HepG2 (cell line): ENCODE data around the gene RARA. TPM values are rescaled to one million over a fixed set of nuclear protein-coding genes. Genes with fewer than 3 reads are reported as not detected.

Experiments
- ATAC-seq: fragments of 200-7000 bp; cut with Tn5 transposase; 3 replicates; pipeline ENCODE4 v1.9.1; 2020; ENCODE audit warnings: mild to moderate bottlenecking, moderate library complexity
- BruUV-seq: library from RNA; stranded (reverse); fragments of 400-500 nt; replicated peaks from 2 replicates; lab custom pipeline; 2021; lab: Mats Ljungman, UMichigan
- CTCF ChIA-PET: fragments of 300-600 bp; formaldehyde crosslinking; extraction: SDS; loops from one replicate; lab custom pipeline; 2021; ENCODE audit warnings: low total read pairs, inconsistent platforms, low intra/inter-chr PET ratio; lab: Yijun Ruan, JAX
- POLR2A ChIA-PET: fragments of 350-600 bp; sonication (Branson Sonifier 250); formaldehyde crosslinking; loops from one replicate; lab custom pipeline; 2020; ENCODE audit warnings: antibody characterized with exemption, inconsistent platforms; lab: Yijun Ruan, JAX
- DNase-seq: peaks from one replicate; pipeline ENCODE4 v3.0.0-alpha.2; 2015; ENCODE audit warnings: low spot score
- FAIRE-seq: peaks from 3 replicates; lab custom pipeline; 2011; peaks lifted over from hg19 to GRCh38; lab: Jason Lieb, UNC
- H2AFZ ChIP-seq: one replicate; pipeline ENCODE4 v1.6.1; 2011; ENCODE audit warnings: low read length, inconsistent platforms
- H3K27ac ChIP-seq: fragments of 300-600 bp; 3 replicates; pipeline ENCODE4 v1.8.0; 2011; ENCODE audit warnings: mixed run types, mild to moderate bottlenecking, mixed read lengths, low read length, inconsistent platforms; ENCODE audit not compliant: insufficient read depth; ENCODE audit errors: extremely low read length
- H3K27me3 ChIP-seq, 2 experiments: fragments of 200-600 bp in 1 of 2; 2 replicates in 1 of 2; 3 replicates in 1 of 2; pipeline versions ENCODE4 v1.6.0 to v1.8.0; 2011; ENCODE audit warnings: low read length in 2 of 2, mild to moderate bottlenecking in 2 of 2, moderate library complexity in 2 of 2, inconsistent platforms in 1 of 2; ENCODE audit not compliant: insufficient read depth in 2 of 2, control insufficient read depth in 1 of 2
- H3K36me3 ChIP-seq, 2 experiments: fragments of 200-600 bp in 1 of 2; replicated peaks in 1 of 2; 2 replicates in 1 of 2; 3 replicates in 1 of 2; pipeline versions ENCODE4 v1.5.1 to v1.8.0; 2011; ENCODE audit warnings: low read length in 2 of 2, inconsistent platforms in 1 of 2; ENCODE audit not compliant: insufficient read depth in 2 of 2, control insufficient read depth in 1 of 2
- H3K4me1 ChIP-seq: 2 replicates; pipeline ENCODE4 v1.5.1; 2012; ENCODE audit warnings: low read length, inconsistent platforms; ENCODE audit not compliant: insufficient read depth
- H3K4me2 ChIP-seq: 2 replicates; pipeline ENCODE4 v1.6.0; 2011; ENCODE audit warnings: low read depth, low read length, inconsistent platforms
- H3K4me3 ChIP-seq, 3 experiments: fragments of 200-600 bp in 1 of 3; sonication (generic), shearing (Covaris generic) in 1 of 3; replicated peaks in 1 of 3; 2 replicates each; pipeline ENCODE4 v1.5.1; 2011 to 2016; ENCODE audit warnings: low read length in 3 of 3, inconsistent platforms in 2 of 3, low read depth in 2 of 3, mild to moderate bottlenecking in 2 of 3, control low read depth in 1 of 3, mixed read lengths in 1 of 3; ENCODE audit not compliant: insufficient read depth in 1 of 3
- H3K79me2 ChIP-seq: one replicate; pipeline ENCODE4 v1.6.1; 2011; ENCODE audit warnings: low read length, inconsistent platforms; ENCODE audit not compliant: insufficient read depth
- H3K9ac ChIP-seq: 2 replicates; pipeline ENCODE4 v1.6.0; 2011; ENCODE audit warnings: mild to moderate bottlenecking, low read depth, low read length, inconsistent platforms; ENCODE audit not compliant: insufficient read depth
- H3K9me3 ChIP-seq: 2 replicates; pipeline ENCODE4 v1.5.1; 2012; ENCODE audit warnings: mild to moderate bottlenecking, low read length
- H4K20me1 ChIP-seq: 2 replicates; pipeline ENCODE4 v1.6.0; 2011; ENCODE audit warnings: inconsistent platforms, mild to moderate bottlenecking, low read length, moderate library complexity; ENCODE audit not compliant: insufficient read depth
- ELF4 ChIP-seq: sonication (generic); formaldehyde crosslinking; IDR thresholded peaks from 2 replicates; pipeline ENCODE4 v1.5.0; 2020; ENCODE audit warnings: missing genetic modification reagents, mild to moderate bottlenecking, moderate library complexity, borderline replicate concordance
- ETV5 ChIP-seq: IDR thresholded peaks from 2 replicates; pipeline ENCODE4 v1.6.1; 2018; ENCODE audit warnings: missing biosample characterization, missing genetic modification reagents, inconsistent platforms, borderline replicate concordance
- HNRNPL ChIP-seq: fragments of 200-400 bp; formaldehyde crosslinking; IDR thresholded peaks from 2 replicates; pipeline ENCODE4 v1.6.1; 2017; ENCODE audit warnings: mild to moderate bottlenecking, low read depth, low read length
- KDM1A ChIP-seq: IDR thresholded peaks from 2 replicates; pipeline ENCODE4 v1.6.1; 2016; ENCODE audit warnings: missing compliant biosample characterization
- NR1H2 ChIP-seq: sonication (generic); formaldehyde crosslinking; IDR thresholded peaks from 2 replicates; pipeline ENCODE4 v1.8.1; 2022; ENCODE audit warnings: low read depth, missing genetic modification reagents, borderline replicate concordance
- PLRG1 ChIP-seq: fragments of 450-650 bp; conservative IDR thresholded peaks from 2 replicates; pipeline ENCODE4 v1.6.1; 2016
- SP4 ChIP-seq: sonication (generic); formaldehyde crosslinking; IDR thresholded peaks from 2 replicates; pipeline ENCODE4 v1.8.1; 2023; ENCODE audit warnings: mild to moderate bottlenecking, missing genetic modification reagents
- ZNF20 ChIP-seq: sonication (generic); formaldehyde crosslinking; IDR thresholded peaks from 2 replicates; pipeline ENCODE4 v1.4.0; 2020; ENCODE audit warnings: mild to moderate bottlenecking, moderate library complexity, missing genetic modification reagents
- ZNF775 ChIP-seq: sonication (generic); formaldehyde crosslinking; IDR thresholded peaks from 2 replicates; pipeline ENCODE4 v1.4.0; 2020; ENCODE audit warnings: missing genetic modification reagents, mild to moderate bottlenecking, moderate library complexity, borderline replicate concordance
- ZNF781 ChIP-seq: sonication (generic); formaldehyde crosslinking; IDR thresholded peaks from 2 replicates; pipeline ENCODE4 v1.5.1; 2020; ENCODE audit warnings: borderline replicate concordance, mild to moderate bottlenecking, missing genetic modification reagents; ENCODE audit errors: not compliant biosample characterization
- ZZZ3 ChIP-seq: sonication (generic); formaldehyde crosslinking; IDR thresholded peaks from 2 replicates; pipeline ENCODE4 v1.4.0; 2020; ENCODE audit warnings: missing genetic modification reagents, mild to moderate bottlenecking, borderline replicate concordance
- WGBS: methylation state at CpG from one replicate; pipeline ENCODE4 v1.1.6; 2017; ENCODE audit warnings: low lambda C conversion rate; 5-methylcytosine and 5-hydroxymethylcytosine counted together
- in situ Hi-C: cut with HindIII; loops from 2 replicates; pipeline ENCODE4 v1.10.0; 2017; ENCODE audit warnings: low pct_unique_long_range_greater_than_20kb; ENCODE audit not compliant: extremely low pct_ligation_motif_present
- intact Hi-C: fragments of 100-400 bp; cut with micrococcal nuclease; formaldehyde crosslinking; loops from one replicate; pipeline ENCODE4 v1.10.0; 2022; ENCODE audit not compliant: unreplicated experiment
- polyA plus RNA-seq, 8 experiments: library from polyadenylated mRNA; depleted of rRNA in 3 of 8; stranded (reverse) in 7 of 8; unstranded in 1 of 8; fragments of >200 nt; fragmentation: Illumina TruSeq in 4 of 8; extraction: Trizol in 4 of 8; gene quantifications; 2 replicates each; pipeline versions ENCODE4 v1.2.1 to v1.2.3, GENCODE V29; 2011 to 2016; ENCODE audit warnings: low read depth in 4 of 8, missing spikeins in 1 of 8, mixed read lengths in 1 of 8; ENCODE audit not compliant: insufficient read depth in 1 of 8
- total RNA-seq, 5 experiments: library from RNA; depleted of rRNA; stranded (reverse); fragments of >200 nt; fragmentation: Illumina TruSeq; extraction: Trizol; gene quantifications; 2 replicates each; pipeline ENCODE4 v1.2.3, GENCODE V29; 2016; ENCODE audit warnings: low read depth in 1 of 5
- TF ChIP-seq, protein P1 (sequence below): sonication (generic); formaldehyde crosslinking; IDR thresholded peaks from 2 replicates; pipeline ENCODE4 v1.8.0; 2022; ENCODE audit warnings: mild to moderate bottlenecking, missing genetic modification reagents, borderline replicate concordance

Gene RARA
- total and polyA plus RNA-seq, 2 of the 13 experiments (the other 11 are each of a cell fraction or from before 2014, with no cell fraction given), result 6.4 to 8.6 TPM

GRCh38 chr17:40329839-40330794 lies 21.1 kb downstream of the RARA start:
- BruUV-seq, result no TSS peak
- H3K36me3 ChIP-seq, result peaks cover 0 to 6% of the 10 kb centered on the region in 2 experiments; a peak in 1 of 5 replicates
- H3K4me1 ChIP-seq, result peaks cover 84% of the 10 kb centered on the region
- H3K9me3 ChIP-seq, result no peaks in the 10 kb centered on the region
- FAIRE-seq, result no peak
- H3K9ac ChIP-seq, result no peak overlapping the region
- TF ChIP-seq ELF4 (CRISPR knock-in tag) (no peak), SP4 (0 out of 2 replicates have a peak, but pooled peaks have one; percentile 0), HNRNPL (0 out of 2 replicates have a peak, but pooled peaks have one; percentile 1), NR1H2 (CRISPR knock-in tag) (no peak), ETV5 (CRISPR knock-in tag) (no peak), ZNF775 (CRISPR knock-in tag) (no peak), PLRG1 (no peak), ZNF20 (CRISPR knock-in tag) (no peak), ZNF781 (no peak), ZZZ3 (CRISPR knock-in tag) (no peak), KDM1A (CRISPR knock-in tag) (no peak)
- TF ChIP-seq, protein P1, sequence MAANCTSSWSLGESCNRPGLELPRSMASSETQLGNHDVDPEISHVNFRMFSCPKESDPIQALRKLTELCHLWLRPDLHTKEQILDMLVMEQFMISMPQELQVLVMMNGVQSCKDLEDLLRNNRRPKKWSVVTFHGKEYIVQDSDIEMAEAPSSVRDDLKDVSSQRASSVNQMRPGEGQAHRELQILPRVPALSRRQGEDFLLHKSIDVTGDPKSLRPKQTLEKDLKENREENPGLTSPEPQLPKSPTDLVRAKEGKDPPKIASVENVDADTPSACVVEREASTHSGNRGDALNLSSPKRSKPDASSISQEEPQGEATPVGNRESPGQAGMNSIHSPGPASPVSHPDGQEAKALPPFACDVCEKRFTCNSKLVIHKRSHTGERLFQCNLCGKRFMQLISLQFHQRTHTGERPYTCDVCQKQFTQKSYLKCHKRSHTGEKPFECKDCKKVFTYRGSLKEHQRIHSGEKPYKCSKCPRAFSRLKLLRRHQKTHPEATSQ (CRISPR knock-in tag), result no peak
- in situ Hi-C loops, result no loop called here
- H3K4me2 ChIP-seq, result no peak overlapping the region
- no peak overlapping the region for H2AFZ ChIP-seq
- no peak for ATAC-seq
- 95% methylated on average over 11 of the region's 11 CpGs for WGBS
- H3K27me3 ChIP-seq, result no peaks in the 10 kb centered on the region
- POLR2A ChIA-PET, result interaction anchor here (1.7 to 2.0 kb wide), 2 partner anchors 13 to 23 kb away, joined by 5 to 8 read pairs; no protein-coding TSS in a partner anchor
- peaks cover 19% of the 10 kb centered on the region for H3K79me2 ChIP-seq
- no peak overlapping the region for H3K27ac ChIP-seq
- H3K4me3 ChIP-seq, result no peak overlapping the region
- CTCF ChIA-PET, result no interaction called here
- intact Hi-C loops, result no loop called here
- H4K20me1 ChIP-seq, result peaks cover 23% of the 10 kb centered on the region
- no peak for DNase-seq
